ENCODE results near the gene SPDEF.

Gene SPDEF

GRCh38 chr6:34535646-34536045 is 20.5 kb downstream of the SPDEF start:
- DNase-seq (ENCODE audit: low read depth, low spot score) = no peak
- H3K4me3 ChIP-seq (ENCODE audit: low read depth, low read length) = no peak overlapping the region
- ChIA-PET CTCF (interaction anchor here (0.8 to 4.1 kb wide), 4 partner anchors 9 to 286 kb away, joined by 3 to 12 read pairs (median 3); no protein-coding TSS in a partner anchor), POLR2A (no interaction called here)
- no peak for TF ChIP-seq CTCF (IDR thresholded peaks at IDR 0.05; ENCODE audit: insufficient read depth, low read length, missing control alignments)

- POLR2A ChIA-PET = no interaction called here
- CTCF ChIA-PET = interaction anchor here (0.8 to 4.1 kb wide), 4 partner anchors 8 to 286 kb away, joined by 3 to 12 read pairs (median 3); no protein-coding TSS in a partner anchor
- H3K4me3 ChIP-seq (ENCODE audit: low read depth, low read length) = no peak overlapping the region
- TF ChIP-seq CTCF (IDR thresholded peaks at IDR 0.05; ENCODE audit: insufficient read depth, low read length, missing control alignments) = no peak
- DNase-seq (ENCODE audit: low read depth, low spot score) = no peak
These were observed 20.9 kb downstream of the SPDEF start for GRCh38 chr6:34535199-34535598.

- POLR2A ChIA-PET = interaction anchor here (0.7 kb wide), 1 partner anchor 110 kb away, joined by 3 read pairs; no protein-coding TSS in a partner anchor
- no peak for DNase-seq (ENCODE audit: low read depth, low spot score)
- TF ChIP-seq CTCF (IDR thresholded peaks at IDR 0.05; ENCODE audit: insufficient read depth, low read length, missing control alignments) = no peak
- CTCF ChIA-PET = interaction anchor here (0.9 to 4.1 kb wide), 3 partner anchors 8 to 285 kb away, joined by 3 to 12 read pairs (median 3); no protein-coding TSS in a partner anchor
- H3K4me3 ChIP-seq (ENCODE audit: low read depth, low read length) = no peak overlapping the region
These were observed 21.5 kb downstream of the SPDEF start for GRCh38 chr6:34534656-34535055.

GRCh38 chr6:34534146-34534545 is 22.0 kb downstream of the SPDEF start:
- H3K4me3 ChIP-seq (ENCODE audit: low read depth, low read length) = no peak overlapping the region
- DNase-seq (ENCODE audit: low read depth, low spot score) = no peak
- TF ChIP-seq CTCF (IDR thresholded peaks at IDR 0.05; ENCODE audit: insufficient read depth, low read length, missing control alignments) = no peak
- ChIA-PET POLR2A (interaction anchor here (0.6 to 0.7 kb wide), 2 partner anchors 110 to 175 kb away, joined by 3 read pairs; no protein-coding TSS in a partner anchor), CTCF (interaction anchor here (4.1 kb wide), 1 partner anchor 7 kb away, joined by 12 read pairs; no protein-coding TSS in a partner anchor)

- TF ChIP-seq CTCF (IDR thresholded peaks at IDR 0.05; ENCODE audit: insufficient read depth, low read length, missing control alignments) = no peak
- no peak for DNase-seq (ENCODE audit: low read depth, low spot score)
- POLR2A ChIA-PET = interaction anchor here (0.6 kb wide), 1 partner anchor 1068 kb away, joined by 3 read pairs; no protein-coding TSS in a partner anchor
- peak overlapping the region; percentile 23 for H3K4me3 ChIP-seq (ENCODE audit: low read depth, low read length)
- CTCF ChIA-PET = no interaction called here
These were observed 23.9 kb downstream of the SPDEF start for GRCh38 chr6:34532230-34532629.

- no peak overlapping the region for H3K4me3 ChIP-seq (ENCODE audit: low read depth, low read length)
- TF ChIP-seq CTCF (IDR thresholded peaks at IDR 0.05; ENCODE audit: insufficient read depth, low read length, missing control alignments) = no peak
- CTCF ChIA-PET = interaction anchor here (0.7 kb wide), 1 partner anchor 27 kb away, joined by 4 read pairs; no protein-coding TSS in a partner anchor
- POLR2A ChIA-PET = interaction anchor here (0.6 kb wide), 1 partner anchor 1067 kb away, joined by 3 read pairs; no protein-coding TSS in a partner anchor
- peak; percentile 10 for DNase-seq (ENCODE audit: low read depth, low spot score)
These were observed 24.4 kb downstream of the SPDEF start for GRCh38 chr6:34531580-34532201.

Measured in AG04449 (cell line).